ENCODE measurements around the gene GRIA4.
"Not testable (repeated sequence)": the region's sequence is repeated elsewhere in the genome, so short reads cannot be mapped to it uniquely, and the experiment has no call there.

The GRIA4 gene

GRCh38 chr11:105860105-105860504 is 250.2 kb downstream of the GRIA4 start:
- DNase-seq (ENCODE audit: low spot score): no peak

- no peak for DNase-seq (ENCODE audit: low spot score)
Observed at GRCh38 chr11:105861225-105861624, 251.4 kb downstream of the GRIA4 start.

- DNase-seq (ENCODE audit: low spot score): peak; percentile 23
Observed at GRCh38 chr11:105862736-105863367, 253.0 kb downstream of the GRIA4 start.

GRCh38 chr11:105863523-105863922 is 253.7 kb downstream of the GRIA4 start:
- DNase-seq (ENCODE audit: low spot score): no peak

- DNase-seq (ENCODE audit: low spot score): no peak
Observed at GRCh38 chr11:105867742-105868141, 257.9 kb downstream of the GRIA4 start.

GRCh38 chr11:105868762-105869285 is 259.0 kb downstream of the GRIA4 start:
- no peak for DNase-seq (ENCODE audit: low spot score)

GRCh38 chr11:105870516-105871113 is 260.7 kb downstream of the GRIA4 start:
- DNase-seq (ENCODE audit: low spot score): no peak

GRCh38 chr11:105878510-105878909 is 268.6 kb downstream of the GRIA4 start:
- peak; percentile 17 for DNase-seq (ENCODE audit: low spot score)

- DNase-seq (ENCODE audit: low spot score): not testable (repeated sequence)
Observed at GRCh38 chr11:105878927-105879326, 269.1 kb downstream of the GRIA4 start.

- no peak for DNase-seq (ENCODE audit: low spot score)
Observed at GRCh38 chr11:105881027-105881426, 271.2 kb downstream of the GRIA4 start.

GRCh38 chr11:105884436-105884835 is 274.6 kb downstream of the GRIA4 start:
- DNase-seq (ENCODE audit: low spot score): no peak

- DNase-seq (ENCODE audit: low spot score): no peak
Observed at GRCh38 chr11:105891685-105892084, 281.8 kb downstream of the GRIA4 start.

- DNase-seq (ENCODE audit: low spot score): no peak
Observed at GRCh38 chr11:105897161-105897560, 287.3 kb downstream of the GRIA4 start.

- DNase-seq (ENCODE audit: low spot score): no peak
Observed at GRCh38 chr11:105899772-105900171, 289.9 kb downstream of the GRIA4 start.

GRCh38 chr11:105900515-105901035 is 290.7 kb downstream of the GRIA4 start:
- DNase-seq (ENCODE audit: low spot score): no peak

GRCh38 chr11:105903113-105903512 is 293.2 kb downstream of the GRIA4 start:
- no peak for DNase-seq (ENCODE audit: low spot score)

- DNase-seq (ENCODE audit: low spot score): no peak
Observed at GRCh38 chr11:105906517-105906916, 296.6 kb downstream of the GRIA4 start.

GRCh38 chr11:105907319-105907718 is 297.4 kb downstream of the GRIA4 start:
- DNase-seq (ENCODE audit: low spot score): no peak

- no peak for DNase-seq (ENCODE audit: low spot score)
Observed at GRCh38 chr11:105910095-105910715, 300.3 kb downstream of the GRIA4 start.

GRCh38 chr11:105911454-105911853 is 301.6 kb downstream of the GRIA4 start:
- no peak for DNase-seq (ENCODE audit: low spot score)

- no peak for DNase-seq (ENCODE audit: low spot score)
Observed at GRCh38 chr11:105912666-105913065, 302.8 kb downstream of the GRIA4 start.

- DNase-seq (ENCODE audit: low spot score): no peak
Observed at GRCh38 chr11:105915021-105915420, 305.1 kb downstream of the GRIA4 start.

GRCh38 chr11:105918039-105918438 is 308.2 kb downstream of the GRIA4 start:
- no peak for DNase-seq (ENCODE audit: low spot score)

All from HuH-7 (cell line).